ENCODE measurements around the gene PARN. TPM values are rescaled to one million over a fixed set of nuclear protein-coding genes. Genes with fewer than 3 reads are reported as not detected.

Gene PARN
- polyA plus RNA-seq, 3 donors, result 18.4 to 24.4 (median 19.1) TPM

GRCh38 chr16:14455573-14455972 is 174.5 kb downstream of the PARN start:
- TF ChIP-seq CTCF (IDR thresholded peaks at IDR 0.05), result no peak
- H4K20me1 ChIP-seq (ENCODE audit: insufficient read depth, low read length), result no peaks in the 10 kb centered on the region
- no peaks in the 10 kb centered on the region for H3K79me2 ChIP-seq (ENCODE audit: insufficient read depth, low read length)
- no peak overlapping the region for H3K9ac ChIP-seq (ENCODE audit: insufficient read depth, low read length, poor library complexity, severe bottlenecking)
- H3K4me3 ChIP-seq (replicated peaks in 1 of 3; ENCODE audit: low read depth in 2 of 3, low read length in 3 of 3), result no peak overlapping the region
- no peak for DNase-seq
- intact Hi-C loops (cut with micrococcal nuclease), result no loop called here
- no peaks in the 10 kb centered on the region for H3K9me3 ChIP-seq (replicated peaks in 1 of 2; ENCODE audit: control insufficient read depth in 1 of 2, insufficient read depth in 1 of 2, low read length in 2 of 2)
- no peaks in the 10 kb centered on the region for H3K4me1 Mint-ChIP-seq
- no peak overlapping the region for H3K27ac Mint-ChIP-seq
- H3K4me3 Mint-ChIP-seq, result no peak overlapping the region
- H3K27me3 Mint-ChIP-seq (ENCODE audit: low read depth in 3 of 3), result no peaks in the 10 kb centered on the region
- peaks cover 15 to 16% of the 10 kb centered on the region in 2 donors for H3K36me3 Mint-ChIP-seq
- no peak overlapping the region for H2AFZ ChIP-seq (ENCODE audit: insufficient read depth, low read depth, low read length, poor library complexity, severe bottlenecking)
- no peaks in the 10 kb centered on the region for H3K27me3 ChIP-seq (ENCODE audit: control insufficient read depth in 2 of 2, insufficient read depth in 2 of 2, low read length in 2 of 2)
- H3K27ac ChIP-seq (ENCODE audit: low read depth in 1 of 2, low read length in 2 of 2), result no peak overlapping the region
- no peaks in the 10 kb centered on the region for H3K4me1 ChIP-seq (ENCODE audit: control insufficient read depth in 1 of 2, insufficient read depth in 2 of 2, low read length in 2 of 2)
- WGBS (ENCODE audit: insufficient coverage), result 100% methylated on average over 3 of the region's 5 CpGs
- H3K9me3 Mint-ChIP-seq, result no peaks in the 10 kb centered on the region
- H3K36me3 ChIP-seq (replicated peaks in 1 of 2; ENCODE audit: control insufficient read depth in 1 of 2, insufficient read depth in 2 of 2, low read length in 2 of 2), result peaks cover 0 to 26% of the 10 kb centered on the region in 2 donors
- H3K4me2 ChIP-seq (replicated peaks; ENCODE audit: extremely low read depth, low read length, poor library complexity, severe bottlenecking), result no peak overlapping the region

GRCh38 chr16:14454391-14454790 is 175.7 kb downstream of the PARN start:
- H3K27ac ChIP-seq (ENCODE audit: low read depth in 1 of 2, low read length in 2 of 2), result no peak overlapping the region
- no peak overlapping the region for H3K4me3 ChIP-seq (replicated peaks in 1 of 3; ENCODE audit: low read depth in 2 of 3, low read length in 3 of 3)
- H4K20me1 ChIP-seq (ENCODE audit: insufficient read depth, low read length), result no peaks in the 10 kb centered on the region
- intact Hi-C loops (cut with micrococcal nuclease), result no loop called here
- no peak for TF ChIP-seq CTCF (IDR thresholded peaks at IDR 0.05)
- no peaks in the 10 kb centered on the region for H3K79me2 ChIP-seq (ENCODE audit: insufficient read depth, low read length)
- Mint-ChIP-seq H3K27ac (no peak overlapping the region), H3K36me3 (peaks cover 12 to 14% of the 10 kb centered on the region in 2 donors), H3K4me1 (peaks cover under 1% of the 10 kb centered on the region), H3K4me3 (no peak overlapping the region), H3K27me3 (ENCODE audit: low read depth in 3 of 3) (no peaks in the 10 kb centered on the region), H3K9me3 (no peaks in the 10 kb centered on the region)
- H3K36me3 ChIP-seq (replicated peaks in 1 of 2; ENCODE audit: control insufficient read depth in 1 of 2, insufficient read depth in 2 of 2, low read length in 2 of 2), result peaks cover 0 to 20% of the 10 kb centered on the region in 2 donors
- WGBS (ENCODE audit: insufficient coverage), result 100% methylated on average over 1 of the region's 2 CpGs
- no peaks in the 10 kb centered on the region for H3K4me1 ChIP-seq (ENCODE audit: control insufficient read depth in 1 of 2, insufficient read depth in 2 of 2, low read length in 2 of 2)
- no peak overlapping the region for H3K9ac ChIP-seq (ENCODE audit: insufficient read depth, low read length, poor library complexity, severe bottlenecking)
- no peak overlapping the region for H2AFZ ChIP-seq (ENCODE audit: insufficient read depth, low read depth, low read length, poor library complexity, severe bottlenecking)
- H3K27me3 ChIP-seq (ENCODE audit: control insufficient read depth in 2 of 2, insufficient read depth in 2 of 2, low read length in 2 of 2), result no peaks in the 10 kb centered on the region
- no peaks in the 10 kb centered on the region for H3K9me3 ChIP-seq (replicated peaks in 1 of 2; ENCODE audit: control insufficient read depth in 1 of 2, insufficient read depth in 1 of 2, low read length in 2 of 2)
- no peak overlapping the region for H3K4me2 ChIP-seq (replicated peaks; ENCODE audit: extremely low read depth, low read length, poor library complexity, severe bottlenecking)
- DNase-seq, result no peak

All from CD14-positive monocyte (primary cell).